ENCODE results near the gene ZNF561. TPM values are rescaled to one million over a fixed set of nuclear protein-coding genes. Genes with fewer than 3 reads are reported as not detected.
"Not testable (repeated sequence)": the region's sequence is repeated elsewhere in the genome, so short reads cannot be mapped to it uniquely, and the experiment has no call there.

ZNF561 gene
- polyA plus RNA-seq (2013, experiment 1 of 2; ENCODE audit: insufficient read length): 21.3 TPM
- polyA plus RNA-seq (2013, experiment 2 of 2; ENCODE audit: insufficient read length): 20.4 TPM

- DNase-seq: peak; percentile 92
Observed at GRCh38 chr19:9621156-9622037, at the start of gene ZNF561. Gene ZNF561, minus strand, starts transcription at chr19:9621232. Its CDS starts 1,776 bp downstream, at chr19:9619456.

- no peak for DNase-seq
Observed at GRCh38 chr19:9668544-9668943, 47.5 kb upstream of the ZNF561 start.

- no peak for DNase-seq
Observed at GRCh38 chr19:9667898-9668297, 46.9 kb upstream of the ZNF561 start.

- no peak for DNase-seq
Observed at GRCh38 chr19:9658769-9659168, 37.7 kb upstream of the ZNF561 start.

DNA sequence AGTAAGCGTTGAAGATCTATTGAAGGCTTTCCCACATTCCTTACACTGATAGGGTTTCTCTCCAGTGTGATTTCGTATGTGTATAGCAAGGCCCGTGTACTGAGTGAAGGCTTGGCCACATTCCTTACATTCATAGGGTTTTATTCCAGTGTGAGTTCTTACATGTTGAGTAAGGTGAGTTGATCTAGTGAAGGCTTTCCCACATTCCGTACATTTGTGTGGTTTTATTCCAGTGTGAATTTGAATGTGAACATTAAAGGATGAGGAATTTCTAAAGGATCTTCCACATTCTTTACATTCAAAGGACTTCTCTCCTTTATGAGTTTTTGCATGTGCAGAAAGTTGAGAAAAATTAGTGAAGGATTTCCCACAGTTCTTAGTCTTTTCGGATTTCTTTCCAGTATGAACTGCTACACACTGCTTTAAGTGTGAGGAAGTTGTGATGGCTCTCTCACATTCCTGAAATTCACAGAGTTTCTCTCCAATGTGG, 32.1 kb upstream of the ZNF561 start:
- not testable (repeated sequence) for DNase-seq

DNA sequence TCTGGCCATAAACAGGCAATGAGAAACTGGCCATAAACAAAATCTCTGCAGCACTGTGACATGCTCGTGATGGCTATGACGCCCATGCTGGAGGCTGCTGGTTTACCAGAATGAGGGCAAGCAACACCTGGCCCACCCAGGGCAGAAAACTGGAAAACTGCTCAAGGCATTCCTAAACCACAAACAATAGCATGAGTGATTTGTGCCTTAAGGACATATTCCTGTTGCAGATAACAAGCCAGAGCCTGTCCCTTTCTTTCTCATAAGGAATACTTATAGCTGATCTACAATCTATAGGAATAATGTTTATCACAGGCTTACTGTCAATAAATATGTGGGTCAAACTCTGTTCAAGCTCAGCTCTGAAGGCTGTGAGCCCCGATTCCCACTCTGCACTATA, 30.4 kb upstream of the ZNF561 start:
- DNase-seq: not testable (repeated sequence)

GRCh38 chr19:9650345-9650744, 29.3 kb upstream of the ZNF561 start:
- no peak for DNase-seq

DNA sequence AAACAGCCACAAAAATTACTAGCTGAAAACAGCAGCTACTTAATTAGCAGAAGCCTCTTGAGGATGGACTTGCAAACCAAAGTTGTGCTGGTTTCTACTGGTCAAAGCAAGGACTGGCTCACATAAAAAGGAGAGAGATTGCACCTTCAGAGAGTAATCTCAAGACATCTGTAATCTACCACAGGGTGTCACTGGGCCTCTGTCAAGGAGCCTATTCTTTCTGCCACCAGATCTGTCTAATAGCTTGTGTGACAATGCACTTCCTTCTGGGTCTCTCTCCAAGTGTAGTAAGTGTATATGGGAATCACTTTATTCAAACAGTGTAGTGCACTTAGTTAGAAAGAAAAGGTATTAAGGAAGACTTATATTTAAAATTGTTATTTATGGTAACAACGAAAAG, 24.4 kb upstream of the ZNF561 start:
- no peak for DNase-seq

DNA sequence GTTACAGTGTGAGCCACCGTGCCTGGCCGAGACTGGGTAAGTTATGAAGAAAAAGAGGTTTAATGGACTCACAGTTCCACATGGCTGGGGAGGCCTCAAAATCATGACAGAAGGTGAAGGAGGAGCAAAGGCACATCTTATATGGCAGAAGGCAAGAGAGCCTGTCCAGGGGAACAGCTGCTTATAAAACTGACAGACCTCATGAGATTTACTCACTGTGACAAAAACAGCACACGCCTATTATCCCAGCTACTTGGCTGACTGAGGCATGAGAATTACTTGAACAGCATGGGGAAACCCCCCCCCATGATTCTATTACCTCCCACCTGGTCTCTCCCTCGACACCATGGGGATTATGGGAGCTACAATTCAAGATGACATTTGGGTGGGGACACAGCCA, 23.4 kb upstream of the ZNF561 start:
- DNase-seq: no peak

DNA sequence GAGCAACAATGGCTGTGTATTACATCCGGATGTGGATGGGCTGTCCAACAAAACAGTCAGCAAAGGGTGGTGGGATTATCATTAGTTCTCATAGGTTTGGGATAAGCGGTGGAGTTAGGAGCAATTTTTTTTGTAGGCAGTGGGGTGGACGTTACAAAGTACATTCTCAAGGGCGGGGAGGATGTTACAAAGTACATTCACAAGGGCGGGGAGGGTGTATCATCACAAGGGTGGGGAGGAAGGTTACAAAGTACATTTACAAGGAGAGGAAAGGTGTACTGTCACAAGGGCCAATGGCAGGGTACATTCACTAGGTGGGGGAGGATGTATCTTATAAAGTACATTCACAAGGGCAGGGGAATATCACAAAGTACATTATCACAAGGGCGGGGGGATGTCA, 20.8 kb upstream of the ZNF561 start:
- DNase-seq: no peak

DNA sequence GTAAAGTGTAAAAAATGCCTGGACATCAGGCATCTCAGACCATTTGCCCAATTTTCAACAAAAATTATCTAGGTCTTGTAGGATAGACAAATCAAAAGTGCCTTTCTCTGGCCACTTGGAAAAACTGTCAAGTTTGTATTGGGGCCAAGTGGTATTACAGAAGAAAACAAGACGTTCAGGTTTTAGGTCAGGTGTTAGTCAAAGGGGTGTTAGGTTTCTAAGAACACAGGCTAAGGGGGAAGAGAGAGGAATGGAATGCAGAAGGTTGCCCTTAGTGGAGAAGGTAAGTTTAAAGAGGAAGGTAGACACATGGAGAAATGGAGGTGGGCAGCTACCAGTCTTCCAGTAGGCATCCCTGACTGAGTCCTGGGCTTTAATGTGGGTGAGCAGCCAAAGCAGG, 19.9 kb upstream of the ZNF561 start:
- DNase-seq: no peak

GRCh38 chr19:9636018-9636417, 15.0 kb upstream of the ZNF561 start:
- no peak for DNase-seq

- no peak for DNase-seq
Observed at GRCh38 chr19:9627856-9628255, 6.8 kb upstream of the ZNF561 start.

GRCh38 chr19:9622531-9622930, 1.5 kb upstream of the ZNF561 start:
- peak; percentile 17 for DNase-seq

DNA sequence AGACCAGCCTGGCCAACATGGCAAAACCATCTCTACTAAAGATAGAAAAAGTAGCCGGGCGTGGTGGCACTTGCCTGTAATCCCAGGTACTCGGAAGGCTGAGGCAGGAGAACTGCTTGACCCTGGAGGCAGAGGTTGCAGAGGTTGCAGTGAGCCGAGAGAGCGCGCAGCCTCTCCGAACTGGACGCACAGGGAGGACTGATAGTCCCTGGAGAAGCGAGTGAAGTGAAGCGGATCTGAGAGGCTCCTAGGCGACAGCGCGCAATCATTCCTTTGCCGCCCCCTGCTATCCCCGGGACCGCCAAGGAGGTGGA, 233 bp downstream of the ZNF561 start:
- DNase-seq: no peak

GRCh38 chr19:9615844-9616243, 5.2 kb downstream of the ZNF561 start:
- DNase-seq: no peak

DNA sequence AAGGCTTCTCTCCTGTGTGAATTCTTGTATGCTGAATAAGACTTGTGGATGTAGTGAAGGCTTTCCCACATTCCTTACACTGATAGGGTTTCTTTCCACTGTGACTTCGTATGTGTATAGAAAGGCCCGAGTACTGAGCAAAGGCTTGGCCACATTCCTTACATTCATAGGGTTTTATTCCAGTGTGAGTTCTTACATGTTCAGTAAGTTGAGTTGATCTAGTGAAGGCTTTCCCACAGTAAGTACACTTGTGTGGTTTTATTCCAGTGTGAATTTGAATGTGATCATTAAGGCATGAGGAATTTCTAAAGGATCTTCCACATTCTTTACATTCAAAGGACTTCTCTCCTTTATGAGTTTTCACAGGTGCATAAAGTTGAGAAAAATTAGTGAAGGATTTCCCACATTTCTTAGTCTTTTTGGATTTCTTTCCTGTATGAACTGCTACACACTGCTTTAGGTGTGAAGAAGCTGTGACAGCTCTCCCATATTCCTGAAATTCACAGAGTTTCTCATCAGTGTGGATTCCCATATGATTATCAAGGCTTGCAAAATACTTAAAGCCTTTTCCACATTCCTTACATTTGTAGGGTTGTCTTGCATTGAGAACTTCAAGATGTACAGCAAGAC, 10.4 kb downstream of the ZNF561 start:
- no peak for DNase-seq

DNA sequence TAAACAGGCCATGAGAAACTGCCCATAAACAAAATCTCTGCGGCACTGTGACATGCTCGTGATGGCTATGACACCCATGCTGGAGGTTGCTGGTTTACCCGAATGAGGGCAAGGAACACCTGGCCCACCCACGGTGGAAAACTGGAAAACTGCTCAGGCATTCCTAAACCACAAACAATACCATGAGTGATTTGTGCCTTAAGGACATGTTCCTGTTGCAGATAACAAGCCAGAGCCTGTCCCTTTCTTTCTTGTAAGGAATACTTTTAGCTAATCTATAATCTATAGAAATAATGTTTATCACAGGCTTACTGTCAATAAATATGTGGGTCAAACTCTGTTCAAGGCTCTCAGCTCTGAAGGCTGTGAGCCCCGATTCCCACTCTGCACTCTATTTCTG, 12.1 kb downstream of the ZNF561 start:
- DNase-seq: no peak

GRCh38 chr19:9597027-9597426, 24.0 kb downstream of the ZNF561 start:
- peak; percentile 72 for DNase-seq

- DNase-seq: peak; percentile 44
Observed at GRCh38 chr19:9586764-9587163, 34.3 kb downstream of the ZNF561 start.

- DNase-seq: peak; percentile 82
Observed at GRCh38 chr19:9584073-9584833, 36.8 kb downstream of the ZNF561 start, which contains the start of gene ZNF121. Gene ZNF121, minus strand, starts transcription at chr19:9584504. Its CDS starts 16,407 bp downstream, at chr19:9568097.

GRCh38 chr19:9582081-9582725, 38.8 kb downstream of the ZNF561 start:
- not testable (repeated sequence) for DNase-seq
